GM12872 (cell line): ENCODE measurements around the gene CFAP20DC.

Source experiments
- CTCF ChIP-seq: IDR thresholded peaks from 3 replicates; pipeline ENCODE4 v1.5.1; 2011; ENCODE audit warnings: low read depth, mild to moderate bottlenecking, low read length, moderate library complexity; ENCODE audit not compliant: insufficient read depth

Gene CFAP20DC

GRCh38 chr3:59049671-59050331 lies at the start of gene CFAP20DC:
TSS of gene CFAP20DC (minus strand) at chr3:59050025. CDS start at chr3:59049631, 394 bp downstream.
- no peak for TF ChIP-seq CTCF

GRCh38 chr3:59094446-59094845 lies 44.6 kb upstream of the CFAP20DC start:
- TF ChIP-seq CTCF: no peak

GRCh38 chr3:59093521-59093920 lies 43.7 kb upstream of the CFAP20DC start:
- TF ChIP-seq CTCF: no peak

- TF ChIP-seq CTCF: no peak
Observed at GRCh38 chr3:59088761-59089160, 38.9 kb upstream of the CFAP20DC start.

- no peak for TF ChIP-seq CTCF
Observed at GRCh38 chr3:59085976-59086375, 36.2 kb upstream of the CFAP20DC start.

GRCh38 chr3:59084583-59084982 lies 34.8 kb upstream of the CFAP20DC start:
- no peak for TF ChIP-seq CTCF

- no peak for TF ChIP-seq CTCF
Observed at GRCh38 chr3:59082106-59082505, 32.3 kb upstream of the CFAP20DC start.
